T-helper 9 cell (primary cell): ENCODE data around the gene ZBTB49.

Experiments used
- DNase-seq: peaks from one replicate; pipeline ENCODE4 v3.0.0-alpha.2; 2020

Gene ZBTB49

DNA sequence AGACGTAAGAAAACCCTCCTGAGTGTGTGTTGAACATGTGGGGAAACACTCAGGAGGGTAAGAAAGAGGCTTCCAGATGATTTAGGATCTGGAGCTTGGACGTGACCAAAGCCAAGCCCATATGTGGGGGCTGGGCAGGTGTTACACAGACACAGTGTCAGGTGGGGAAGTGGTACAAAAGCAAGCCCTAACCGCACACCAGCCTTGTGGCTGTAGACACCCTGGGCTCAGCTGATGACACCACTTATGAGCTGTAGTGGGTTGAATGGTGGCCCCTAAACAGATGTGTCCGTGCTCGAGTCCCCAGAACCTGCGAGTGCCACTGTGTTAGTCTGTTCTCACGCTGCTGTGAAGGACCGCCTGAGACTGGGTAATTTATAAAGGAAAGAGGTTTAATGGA, 71.8 kb downstream of the ZBTB49 start:
- DNase-seq: no peak

DNA sequence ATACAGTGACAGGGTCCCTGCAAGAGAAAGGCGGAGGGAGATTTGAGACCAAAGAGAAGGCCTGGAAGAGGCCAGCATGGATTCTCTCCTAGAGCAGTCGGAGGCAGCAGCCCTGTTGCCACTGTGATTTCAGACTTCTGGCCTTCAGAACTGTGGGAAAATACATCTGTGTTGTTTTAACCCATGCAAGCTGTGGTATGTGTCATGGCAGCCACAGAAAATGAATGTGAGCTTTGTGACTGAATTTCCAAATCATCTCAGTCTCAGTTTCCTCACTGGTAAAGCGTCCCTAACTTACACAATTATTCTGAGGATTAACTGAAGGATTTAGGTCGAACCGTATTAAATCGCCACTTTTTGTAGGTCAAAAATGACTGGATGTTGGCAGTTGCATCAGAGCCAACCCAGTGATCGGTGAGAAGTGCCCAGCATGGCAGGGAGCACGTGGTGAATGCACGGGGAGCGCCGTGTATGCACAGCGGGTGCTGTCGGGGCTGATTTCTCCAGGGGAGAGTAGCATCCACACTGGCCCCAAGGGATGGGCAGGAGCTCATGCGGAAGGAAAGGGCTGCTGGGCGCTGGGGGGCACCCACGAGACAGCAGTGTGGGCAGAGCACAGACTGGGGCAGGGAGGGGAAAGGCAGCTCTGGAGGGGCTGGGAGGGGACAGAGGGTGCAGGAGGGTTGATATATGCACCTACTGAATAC, 73.1 kb downstream of the ZBTB49 start:
- no peak for DNase-seq

DNA sequence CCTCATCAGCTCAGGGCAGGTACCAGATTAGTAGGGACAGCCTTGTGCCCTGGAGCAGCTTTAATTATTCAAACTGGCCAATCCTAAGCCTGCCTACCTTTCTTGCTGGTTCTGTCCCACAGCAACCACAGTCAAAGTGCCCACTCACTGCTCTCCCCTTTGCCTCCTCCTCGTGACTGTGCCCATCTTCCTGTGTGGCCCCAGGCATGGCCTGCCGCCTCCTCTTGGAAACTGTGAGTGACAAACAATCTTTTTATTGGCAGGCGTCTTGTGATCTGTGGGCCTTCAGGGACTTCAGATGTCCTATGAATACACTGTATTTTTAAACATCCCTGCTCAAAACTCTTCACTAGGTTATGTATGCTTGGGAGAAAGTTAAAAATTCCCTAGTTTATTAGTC, 74.0 kb downstream of the ZBTB49 start:
- no peak for DNase-seq

DNA sequence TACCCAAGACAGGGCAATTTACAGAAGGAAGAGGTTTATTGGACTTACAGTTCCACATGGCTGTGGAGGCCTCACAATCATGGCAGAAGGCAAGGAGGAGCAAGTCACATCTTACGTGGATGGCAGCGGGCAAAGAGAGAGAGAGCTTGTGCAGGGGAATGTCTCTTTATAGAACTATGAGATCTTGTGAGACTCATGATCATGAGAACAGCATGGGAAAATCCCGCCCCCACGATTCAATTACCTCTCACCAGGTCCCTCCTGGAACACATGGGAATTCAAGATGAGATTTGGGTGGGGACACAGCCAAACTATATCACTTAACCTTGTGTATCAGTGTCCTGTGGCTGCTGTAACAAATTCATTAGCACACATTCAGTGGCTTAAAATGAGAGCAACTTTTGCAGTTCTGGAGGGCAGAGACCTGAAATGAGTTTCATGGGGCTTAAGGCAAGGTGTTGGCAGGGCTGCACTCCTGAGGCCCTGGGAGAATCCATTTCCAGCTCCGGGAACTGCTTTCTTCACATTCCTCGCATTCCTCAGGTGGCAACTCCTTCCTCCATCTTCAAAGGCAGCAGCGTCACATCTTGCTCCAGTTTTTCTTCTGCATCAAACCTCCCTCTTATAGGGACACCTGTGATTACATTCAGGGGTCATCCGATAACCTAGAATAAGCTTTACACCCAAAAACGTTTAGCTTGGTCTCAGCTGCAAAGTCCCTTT, 74.6 kb downstream of the ZBTB49 start:
- DNase-seq: no peak

DNA sequence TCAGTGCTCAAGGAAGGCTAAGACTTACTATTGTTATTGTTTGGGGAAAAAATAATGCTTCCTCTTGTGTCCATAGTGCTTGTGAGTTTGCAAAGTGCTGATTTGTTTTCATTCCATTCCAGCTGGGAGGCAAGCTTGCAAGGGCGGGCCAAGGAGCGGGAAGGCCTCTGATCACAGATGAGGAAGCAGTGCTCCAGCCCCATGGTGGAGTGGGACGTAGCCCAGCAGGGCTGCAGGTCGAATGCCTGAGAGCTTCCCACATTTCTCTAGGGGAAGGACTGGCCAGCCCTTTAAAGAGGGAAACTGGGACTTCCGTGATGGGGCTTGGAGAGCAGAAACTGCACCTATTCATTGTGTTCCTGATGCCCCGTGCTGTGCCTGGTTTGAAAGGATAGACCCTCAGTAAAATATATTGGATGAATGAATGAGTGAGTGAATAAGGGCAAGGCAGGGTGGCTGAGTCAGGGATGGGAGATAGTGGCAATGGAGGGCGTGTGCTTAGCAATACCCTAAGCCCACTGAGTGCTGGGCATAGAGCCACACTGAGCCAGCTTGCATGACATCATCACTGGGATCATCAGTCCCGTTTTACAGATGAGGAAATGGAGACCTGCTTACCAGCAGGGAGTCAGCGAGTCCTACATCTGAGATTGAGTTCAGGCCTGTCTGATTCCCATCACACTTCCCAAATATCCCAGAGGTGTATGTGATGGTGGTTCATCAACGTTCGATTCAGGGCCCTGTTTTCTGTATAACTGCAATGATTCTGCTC, 78.9 kb downstream of the ZBTB49 start:
- no peak for DNase-seq
